CD4-positive, alpha-beta memory T cell (primary cell): ENCODE measurements around the gene CBL. TPM values are rescaled to one million over a fixed set of nuclear protein-coding genes. Genes with fewer than 3 reads are reported as not detected.
A peak's percentile ranks its signal among the peaks of the same experiment; 100 is the strongest.

Experiments used
- CTCF ChIA-PET: fragments of 350-600 bp; sonication (Branson Sonifier 250); formaldehyde crosslinking; loops from one replicate; lab custom pipeline; 2021; ENCODE audit warnings: inconsistent platforms; ENCODE audit not compliant: partially characterized antibody; lab: Charles Lee
- POLR2A ChIA-PET: fragments of 350-600 bp; sonication (Branson Sonifier 250); formaldehyde crosslinking; loops from one replicate; lab custom pipeline; 2021; ENCODE audit not compliant: partially characterized antibody; lab: Charles Lee
- DNase-seq, 5 donors: peaks; one replicate each; pipeline versions ENCODE4 v3.0.0 to v3.0.0-alpha.2; 2020 to 2022; ENCODE audit warnings: mixed read lengths in 1 of 5
- H3K27ac ChIP-seq: one replicate; pipeline ENCODE4 v1.7.0; 2013; ENCODE audit warnings: low read depth, low read length
- H3K27me3 ChIP-seq: 2 replicates; pipeline ENCODE4 v1.7.0; 2013; ENCODE audit warnings: mild to moderate bottlenecking, low read length, moderate library complexity; ENCODE audit not compliant: insufficient read depth
- H3K36me3 ChIP-seq: 2 replicates; pipeline ENCODE4 v1.7.0; 2013; ENCODE audit warnings: mild to moderate bottlenecking, low read length, moderate library complexity; ENCODE audit not compliant: insufficient read depth
- H3K4me1 ChIP-seq: 2 replicates; pipeline ENCODE4 v1.7.0; 2013; ENCODE audit warnings: mild to moderate bottlenecking, low read length, moderate library complexity; ENCODE audit not compliant: insufficient read depth
- H3K4me3 ChIP-seq, 2 donors: one replicate each; pipeline ENCODE4 v1.7.0; 2013; ENCODE audit warnings: low read length in 2 of 2, mild to moderate bottlenecking in 1 of 2
- H3K9me3 ChIP-seq, 2 donors: one replicate each; pipeline ENCODE4 v1.7.0; 2013; ENCODE audit warnings: low read length in 2 of 2, control low read depth in 1 of 2; ENCODE audit not compliant: control insufficient read depth in 1 of 2
- H3K27ac Mint-ChIP-seq, 7 donors: one replicate each; pipeline ENCODE4 v1.8.0; 2020 to 2021; ENCODE audit warnings: mixed read lengths in 7 of 7, mild to moderate bottlenecking in 6 of 7, inconsistent platforms in 3 of 7, moderate library complexity in 3 of 7
- H3K27me3 Mint-ChIP-seq, 2 donors: one replicate each; pipeline ENCODE4 v1.8.0; 2020 to 2021; ENCODE audit warnings: mixed read lengths in 2 of 2
- H3K36me3 Mint-ChIP-seq, 2 donors: one replicate each; pipeline ENCODE4 v1.8.0; 2020 to 2021; ENCODE audit warnings: mixed read lengths in 2 of 2, inconsistent platforms in 1 of 2, mild to moderate bottlenecking in 1 of 2
- H3K4me1 Mint-ChIP-seq, 4 donors: one replicate each; pipeline ENCODE4 v1.8.0; 2020 to 2021; ENCODE audit warnings: mixed read lengths in 4 of 4, mild to moderate bottlenecking in 1 of 4
- H3K4me3 Mint-ChIP-seq, 8 donors: one replicate each; pipeline ENCODE4 v1.8.0; 2020 to 2021; ENCODE audit warnings: mixed read lengths in 8 of 8, mild to moderate bottlenecking in 7 of 8, moderate library complexity in 6 of 8, inconsistent platforms in 3 of 8
- H3K9me3 Mint-ChIP-seq, 8 donors: one replicate each; pipeline ENCODE4 v1.8.0; 2020 to 2021; ENCODE audit warnings: mixed read lengths in 8 of 8, mild to moderate bottlenecking in 5 of 8, inconsistent platforms in 3 of 8, moderate library complexity in 1 of 8
- intact Hi-C: fragments of 100-400 bp; cut with micrococcal nuclease; formaldehyde crosslinking; loops from one replicate; pipeline ENCODE4 v1.15.1; 2023
- polyA plus RNA-seq, 2 donors: library from polyadenylated mRNA; unstranded; fragments of 300-500 nt; fragmentation: Illumina TruSeq; gene quantifications; one replicate each; pipeline ENCODE4 v1.2.3, GENCODE V29; 2021
- total RNA-seq, 2 experiments: library from RNA; stranded (reverse); gene quantifications; one replicate each; pipeline ENCODE4 v1.2.3, GENCODE V29; 2021

CBL gene
- total and polyA plus RNA-seq, 4 experiments from 2014 or later, result 3.6 to 39.8 (median 27.6) TPM

- CTCF ChIA-PET, result interaction anchor here (1.2 to 1.6 kb wide), 2 partner anchors 8 to 13 kb away, joined by 3 to 5 read pairs; partner anchors contain the start of gene RNF26
- peaks cover 32 to 33% of the 10 kb centered on the region in 2 donors for H3K27me3 Mint-ChIP-seq
- H3K4me3 Mint-ChIP-seq, result peak overlapping the region in 1 of 8 donors; percentile 35
- Histone ChIP-seq H3K36me3 (no peaks in the 10 kb centered on the region), H3K4me3 (no peak overlapping the region), H3K9me3 (no peaks in the 10 kb centered on the region), H3K4me1 (peaks cover 14% of the 10 kb centered on the region), H3K27ac (no peak overlapping the region), H3K27me3 (peaks cover 23% of the 10 kb centered on the region)
- H3K9me3 Mint-ChIP-seq, result peaks cover 0 to 2% (median 0%) of the 10 kb centered on the region in 8 donors
- intact Hi-C loops, result no loop called here
- no peak overlapping the region for H3K27ac Mint-ChIP-seq
- POLR2A ChIA-PET, result no interaction called here
- peaks cover 0 to 3% of the 10 kb centered on the region in 2 donors for H3K36me3 Mint-ChIP-seq
- DNase-seq, result no peak
- peaks cover 3 to 23% (median 15%) of the 10 kb centered on the region in 4 donors for H3K4me1 Mint-ChIP-seq
Observed at GRCh38 chr11:119342362-119343130, 136.4 kb downstream of the CBL start.

- Mint-ChIP-seq H3K27ac (no peak overlapping the region), H3K9me3 (peaks cover 0 to 2% (median 0%) of the 10 kb centered on the region in 8 donors), H3K36me3 (no peaks in the 10 kb centered on the region), H3K27me3 (peaks cover 28 to 31% of the 10 kb centered on the region in 2 donors), H3K4me3 (no peak overlapping the region), H3K4me1 (peaks cover 3 to 15% (median 11%) of the 10 kb centered on the region in 4 donors)
- Histone ChIP-seq H3K4me1 (peaks cover 6% of the 10 kb centered on the region), H3K36me3 (no peaks in the 10 kb centered on the region), H3K4me3 (no peak overlapping the region), H3K9me3 (no peaks in the 10 kb centered on the region), H3K27ac (no peak overlapping the region), H3K27me3 (peaks cover 23% of the 10 kb centered on the region)
- intact Hi-C loops, result no loop called here
- ChIA-PET CTCF (interaction anchor here (1.1 to 1.6 kb wide), 4 partner anchors 9 to 30 kb away, joined by 3 to 5 read pairs (median 4); partner anchors contain the start of gene RNF26), POLR2A (interaction anchor here (1.5 kb wide), 1 partner anchor 38 kb away, joined by 3 read pairs; the partner anchor contains the start of gene USP2)
- no peak for DNase-seq
Observed at GRCh38 chr11:119343726-119344125, 137.6 kb downstream of the CBL start.

- Histone ChIP-seq H3K4me3 (no peak overlapping the region), H3K9me3 (no peaks in the 10 kb centered on the region), H3K36me3 (no peaks in the 10 kb centered on the region), H3K27ac (no peak overlapping the region), H3K4me1 (peaks cover 4% of the 10 kb centered on the region), H3K27me3 (peaks cover 17% of the 10 kb centered on the region)
- Mint-ChIP-seq H3K27ac (no peak overlapping the region), H3K36me3 (no peaks in the 10 kb centered on the region), H3K4me3 (no peak overlapping the region), H3K27me3 (peaks cover 21 to 24% of the 10 kb centered on the region in 2 donors), H3K4me1 (peaks cover 3 to 8% (median 6%) of the 10 kb centered on the region in 4 donors), H3K9me3 (peaks cover 0 to 2% (median 0%) of the 10 kb centered on the region in 8 donors)
- CTCF ChIA-PET, result interaction anchor here (1.1 to 2.7 kb wide), 4 partner anchors 12 to 29 kb away, joined by 3 to 10 read pairs (median 5); no protein-coding TSS in a partner anchor
- intact Hi-C loops, result no loop called here
- DNase-seq, result no peak
- POLR2A ChIA-PET, result interaction anchor here (1.5 kb wide), 1 partner anchor 37 kb away, joined by 3 read pairs; the partner anchor contains the start of gene USP2
Observed at GRCh38 chr11:119344291-119345010, 138.3 kb downstream of the CBL start.

- H3K27me3 Mint-ChIP-seq, result peaks cover 20 to 27% of the 10 kb centered on the region in 2 donors
- intact Hi-C loops, result no loop called here
- H3K4me1 Mint-ChIP-seq, result peaks cover 4 to 12% (median 9%) of the 10 kb centered on the region in 4 donors
- peaks cover 0 to 2% (median 0%) of the 10 kb centered on the region in 8 donors for H3K9me3 Mint-ChIP-seq
- Histone ChIP-seq H3K36me3 (no peaks in the 10 kb centered on the region), H3K4me1 (peaks cover 6% of the 10 kb centered on the region), H3K27me3 (peaks cover 12% of the 10 kb centered on the region), H3K4me3 (no peak overlapping the region), H3K27ac (no peak overlapping the region), H3K9me3 (no peaks in the 10 kb centered on the region)
- peak in 1 of 5 donors; percentile 37 for DNase-seq
- ChIA-PET POLR2A (no interaction called here), CTCF (interaction anchor here (0.9 to 2.7 kb wide), 2 partner anchors 11 to 22 kb away, joined by 3 to 10 read pairs; no protein-coding TSS in a partner anchor)
- H3K36me3 Mint-ChIP-seq, result no peaks in the 10 kb centered on the region
- no peak overlapping the region for H3K27ac Mint-ChIP-seq
- no peak overlapping the region for H3K4me3 Mint-ChIP-seq
Observed at GRCh38 chr11:119345685-119346084, 139.5 kb downstream of the CBL start.

- CTCF ChIA-PET, result interaction anchor here (0.5 to 2.7 kb wide), 3 partner anchors 10 to 1716 kb away, joined by 3 to 10 read pairs (median 3); no protein-coding TSS in a partner anchor
- Histone ChIP-seq H3K27me3 (peaks cover 4% of the 10 kb centered on the region), H3K4me3 (no peak within 1 kb of the TSS), H3K36me3 (no peaks in the 10 kb centered on the region), H3K4me1 (peaks cover 6% of the 10 kb centered on the region), H3K27ac (no peak within 1 kb of the TSS), H3K9me3 (no peaks in the 10 kb centered on the region)
- H3K4me3 Mint-ChIP-seq, result no peak within 1 kb of the TSS
- POLR2A ChIA-PET, result no interaction called here
- peaks cover 0 to 2% (median 0%) of the 10 kb centered on the region in 8 donors for H3K9me3 Mint-ChIP-seq
- DNase-seq, result no peak
- peaks cover 12 to 20% of the 10 kb centered on the region in 2 donors for H3K27me3 Mint-ChIP-seq
- no peak within 1 kb of the TSS for H3K27ac Mint-ChIP-seq
- H3K4me1 Mint-ChIP-seq, result peaks cover 0 to 5% (median 4%) of the 10 kb centered on the region in 4 donors
- no peaks in the 10 kb centered on the region for H3K36me3 Mint-ChIP-seq
- intact Hi-C loops, result no loop called here
Observed at GRCh38 chr11:119346605-119347004, 140.5 kb downstream of the CBL start, which contains the start of gene MFRP. Gene MFRP (minus strand): TSS chr11:119346705. CDS start chr11:119346513, 192 bp downstream.

- H3K27ac Mint-ChIP-seq, result no peak overlapping the region
- H3K27me3 Mint-ChIP-seq, result peaks cover 10 to 15% of the 10 kb centered on the region in 2 donors
- no peaks in the 10 kb centered on the region for H3K36me3 Mint-ChIP-seq
- Histone ChIP-seq H3K4me3 (no peak overlapping the region), H3K27me3 (peaks cover 2% of the 10 kb centered on the region), H3K36me3 (no peaks in the 10 kb centered on the region), H3K27ac (no peak overlapping the region), H3K9me3 (no peaks in the 10 kb centered on the region), H3K4me1 (peaks cover 6% of the 10 kb centered on the region)
- ChIA-PET POLR2A (no interaction called here), CTCF (interaction anchor here (1.8 to 2.7 kb wide), 2 partner anchors 9 to 10 kb away, joined by 6 to 10 read pairs; no protein-coding TSS in a partner anchor)
- peaks cover 0 to 5% (median 4%) of the 10 kb centered on the region in 4 donors for H3K4me1 Mint-ChIP-seq
- H3K9me3 Mint-ChIP-seq, result peaks cover 0 to 2% (median 0%) of the 10 kb centered on the region in 8 donors
- H3K4me3 Mint-ChIP-seq, result no peak overlapping the region
- intact Hi-C loops, result no loop called here
- no peak for DNase-seq
Observed at GRCh38 chr11:119347242-119347641, 141.1 kb downstream of the CBL start.
